Measurements from ENCODE around the gene LTBP1.

- TF ChIP-seq, protein P1, sequence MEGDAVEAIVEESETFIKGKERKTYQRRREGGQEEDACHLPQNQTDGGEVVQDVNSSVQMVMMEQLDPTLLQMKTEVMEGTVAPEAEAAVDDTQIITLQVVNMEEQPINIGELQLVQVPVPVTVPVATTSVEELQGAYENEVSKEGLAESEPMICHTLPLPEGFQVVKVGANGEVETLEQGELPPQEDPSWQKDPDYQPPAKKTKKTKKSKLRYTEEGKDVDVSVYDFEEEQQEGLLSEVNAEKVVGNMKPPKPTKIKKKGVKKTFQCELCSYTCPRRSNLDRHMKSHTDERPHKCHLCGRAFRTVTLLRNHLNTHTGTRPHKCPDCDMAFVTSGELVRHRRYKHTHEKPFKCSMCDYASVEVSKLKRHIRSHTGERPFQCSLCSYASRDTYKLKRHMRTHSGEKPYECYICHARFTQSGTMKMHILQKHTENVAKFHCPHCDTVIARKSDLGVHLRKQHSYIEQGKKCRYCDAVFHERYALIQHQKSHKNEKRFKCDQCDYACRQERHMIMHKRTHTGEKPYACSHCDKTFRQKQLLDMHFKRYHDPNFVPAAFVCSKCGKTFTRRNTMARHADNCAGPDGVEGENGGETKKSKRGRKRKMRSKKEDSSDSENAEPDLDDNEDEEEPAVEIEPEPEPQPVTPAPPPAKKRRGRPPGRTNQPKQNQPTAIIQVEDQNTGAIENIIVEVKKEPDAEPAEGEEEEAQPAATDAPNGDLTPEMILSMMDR (optimal IDR thresholded peaks at IDR 0.05 in 1 of 3, IDR thresholded peaks at IDR 0.05 in 1 of 3, conservative IDR thresholded peaks at IDR 0.05 in 1 of 3; ENCODE audit: extremely low read depth in 1 of 3, insufficient read depth in 2 of 3, low read length in 3 of 3), result no peak
- TF ChIP-seq EZH2 (IDR thresholded peaks at IDR 0.05; ENCODE audit: low read length), result no peak
These were observed 240.2 kb downstream of the LTBP1 start for GRCh38 chr2:33186937-33187336.

Measured in keratinocyte (primary cell).